ENCODE results near the gene CLDN22.

Gene CLDN22

DNA sequence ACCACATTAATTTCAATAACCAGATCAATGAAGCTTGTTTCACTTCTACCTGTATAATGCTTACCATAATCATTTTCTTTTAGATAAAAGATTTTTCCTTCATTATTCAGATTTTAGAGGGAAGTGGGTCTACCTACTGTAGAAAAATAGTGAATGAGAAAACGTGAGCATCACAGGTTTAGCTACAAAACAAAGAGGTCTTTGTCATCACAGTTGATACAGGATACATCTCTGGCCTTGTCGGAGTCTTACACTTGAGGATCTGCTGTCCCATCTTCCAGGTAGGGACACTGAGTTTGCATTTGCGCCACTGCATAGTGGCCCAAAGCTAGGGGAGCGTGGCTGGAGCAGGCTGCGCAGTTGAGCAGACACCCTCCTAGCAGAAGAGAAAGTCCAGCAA, 1.4 kb upstream of the CLDN22 start:
- no peak for DNase-seq (ENCODE audit: low read depth)

- DNase-seq (ENCODE audit: low read depth), result no peak
These were observed 1.0 kb upstream of the CLDN22 start for GRCh38 chr4:183321079-183321478.

GRCh38 chr4:183318656-183319055, 1.4 kb downstream of the CLDN22 start:
- no peak for DNase-seq (ENCODE audit: low read depth)

- no peak for DNase-seq (ENCODE audit: low read depth)
These were observed 5.3 kb downstream of the CLDN22 start for GRCh38 chr4:183314806-183315205.

DNA sequence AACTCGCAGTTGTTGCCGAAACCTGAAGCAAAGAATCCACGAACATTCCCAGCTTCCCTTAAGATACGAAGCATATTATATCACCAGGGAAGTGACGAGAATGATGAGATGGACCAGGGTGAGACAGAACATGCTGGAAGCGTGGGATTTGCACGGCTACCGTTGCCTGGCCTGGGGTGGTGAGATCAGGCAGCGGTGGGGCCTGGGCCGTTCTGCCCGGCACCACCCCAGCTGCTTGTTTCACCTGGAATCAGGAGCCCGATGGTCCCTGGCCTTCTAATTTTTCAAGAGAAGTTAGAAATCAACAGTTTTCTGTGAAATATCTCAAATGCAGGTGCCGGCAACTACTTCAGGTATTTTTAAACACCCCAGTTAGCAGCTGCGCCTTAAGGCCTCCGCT, 5.7 kb downstream of the CLDN22 start:
- no peak for DNase-seq (ENCODE audit: low read depth)

- DNase-seq (ENCODE audit: low read depth), result no peak
These were observed 7.2 kb downstream of the CLDN22 start for GRCh38 chr4:183312841-183313240.

DNA sequence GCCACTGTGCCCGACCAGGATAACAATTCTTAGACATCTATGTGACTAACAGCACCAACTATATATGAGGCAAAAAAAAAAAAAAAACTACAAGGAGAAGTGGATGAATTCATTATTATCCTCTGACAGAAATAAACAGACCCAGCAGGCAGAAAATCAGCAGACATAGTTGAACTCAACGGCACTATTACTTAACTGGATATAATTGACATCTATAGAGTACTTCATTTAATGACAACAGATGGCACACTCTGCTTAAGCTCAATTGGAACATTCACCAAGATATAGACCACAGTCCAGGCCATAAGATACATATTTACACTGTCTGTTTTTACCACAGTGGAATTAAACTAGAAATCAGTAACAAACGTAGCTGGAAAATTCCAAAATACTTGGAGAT, 13.3 kb downstream of the CLDN22 start:
- no peak for DNase-seq (ENCODE audit: low read depth)

GRCh38 chr4:183304538-183304937, 15.5 kb downstream of the CLDN22 start:
- no peak for DNase-seq (ENCODE audit: low read depth)

- no peak for DNase-seq (ENCODE audit: low read depth)
These were observed 16.0 kb downstream of the CLDN22 start for GRCh38 chr4:183304067-183304466.

- DNase-seq (ENCODE audit: low read depth), result no peak
These were observed 16.8 kb downstream of the CLDN22 start for GRCh38 chr4:183303301-183303700.

GRCh38 chr4:183300655-183301054, 19.4 kb downstream of the CLDN22 start:
- DNase-seq (ENCODE audit: low read depth), result no peak

DNA sequence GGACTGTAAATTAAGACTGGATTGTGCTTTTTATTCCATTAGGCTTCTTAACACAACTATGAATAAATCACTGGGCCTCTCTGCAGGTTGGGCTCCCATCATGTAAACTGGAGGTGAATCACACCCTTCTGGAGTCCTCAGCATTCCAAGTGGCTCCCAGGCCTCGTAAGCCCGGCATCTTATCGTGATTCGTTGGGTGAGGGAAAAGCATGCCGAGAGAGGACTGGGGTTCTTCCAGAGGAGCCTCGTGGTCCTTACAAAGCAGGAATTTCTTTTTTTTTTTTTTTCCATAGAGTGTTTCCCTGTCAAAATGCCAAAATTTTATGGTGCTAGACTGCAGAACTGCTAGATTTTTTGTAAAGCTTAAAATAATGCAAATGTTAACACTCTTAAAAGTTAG, 20.0 kb downstream of the CLDN22 start:
- no peak for DNase-seq (ENCODE audit: low read depth)

GRCh38 chr4:183299464-183299863, 20.6 kb downstream of the CLDN22 start:
- no peak for DNase-seq (ENCODE audit: low read depth)

DNA sequence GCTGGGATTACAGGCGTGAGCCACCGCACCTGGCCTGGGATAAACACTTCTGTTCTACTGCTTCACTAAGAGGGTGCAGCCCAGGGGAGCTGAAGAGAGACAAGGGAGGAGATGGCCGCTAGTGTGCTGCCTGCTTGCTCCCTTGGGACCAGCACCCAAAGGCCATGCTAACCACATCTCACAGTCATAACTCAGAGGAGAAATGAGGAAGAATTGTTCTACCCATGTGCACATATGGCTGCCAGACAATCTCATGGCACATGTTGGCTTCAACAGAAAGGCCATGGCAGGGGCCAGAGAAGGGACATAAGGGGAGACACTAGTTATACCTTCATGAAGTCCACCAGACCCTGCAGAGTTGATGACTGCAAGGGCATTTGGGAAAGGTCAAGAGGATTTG, 22.4 kb downstream of the CLDN22 start:
- DNase-seq (ENCODE audit: low read depth), result no peak

DNA sequence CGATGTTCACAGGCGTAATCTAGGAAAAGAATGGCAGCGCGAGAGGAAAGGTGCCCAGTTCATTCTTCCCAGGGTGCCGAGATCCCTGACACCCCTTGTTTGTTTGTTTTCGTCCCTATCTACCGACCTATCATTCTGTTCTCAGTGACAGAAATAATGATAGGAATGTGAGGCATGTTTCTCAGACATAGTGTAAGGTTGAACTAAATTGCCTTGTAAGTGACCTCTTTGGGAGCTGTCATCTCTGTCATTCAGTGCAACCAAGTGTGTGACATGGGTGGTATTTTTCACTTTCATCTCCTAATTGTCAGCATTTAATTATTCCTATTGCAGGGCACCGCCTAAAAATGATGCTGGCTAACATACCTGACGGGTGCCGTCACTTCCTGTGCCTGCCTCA, 24.4 kb downstream of the CLDN22 start:
- no peak for DNase-seq (ENCODE audit: low read depth)

DNA sequence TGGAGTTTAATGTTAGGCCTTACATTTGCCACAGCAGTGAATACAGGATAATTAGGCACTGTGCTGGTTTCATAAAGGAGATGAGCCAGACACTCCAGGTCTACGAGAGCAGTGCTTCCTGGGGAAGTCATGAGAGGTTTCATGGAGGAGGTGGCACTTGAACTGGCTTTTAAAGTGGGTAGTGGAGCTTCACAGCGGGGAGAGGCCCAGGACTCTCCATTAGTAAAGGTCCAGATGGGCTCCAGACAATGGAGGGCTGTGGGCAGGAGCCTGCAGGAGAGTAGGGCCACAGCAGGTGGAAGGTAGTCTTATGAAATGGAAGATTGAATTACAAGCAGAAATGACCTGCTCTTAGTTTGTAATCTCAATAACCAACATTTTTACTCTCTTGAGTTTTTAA, 29.0 kb downstream of the CLDN22 start:
- no peak for DNase-seq (ENCODE audit: low read depth)

GRCh38 chr4:183289688-183290087, 30.4 kb downstream of the CLDN22 start:
- no peak for DNase-seq (ENCODE audit: low read depth)

GRCh38 chr4:183288955-183289354, 31.1 kb downstream of the CLDN22 start:
- no peak for DNase-seq (ENCODE audit: low read depth)

- DNase-seq (ENCODE audit: low read depth), result no peak
These were observed 32.4 kb downstream of the CLDN22 start for GRCh38 chr4:183287677-183288076.

DNA sequence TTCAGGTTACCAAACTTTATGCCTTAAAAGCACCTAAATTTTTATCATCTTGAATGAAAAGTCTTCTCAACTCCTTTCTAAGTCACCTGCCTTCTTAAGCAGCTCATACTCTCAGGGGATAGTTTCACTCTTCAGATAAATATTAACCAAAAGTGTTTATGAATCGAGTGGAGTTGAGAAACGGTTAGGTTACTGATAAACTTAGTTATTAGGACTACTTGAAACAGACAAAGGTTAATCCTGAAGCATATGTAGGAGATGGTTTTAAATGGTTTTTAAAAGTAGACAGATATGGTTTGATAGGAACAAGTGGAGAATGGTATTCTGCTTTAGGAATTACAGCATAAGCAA, 32.8 kb downstream of the CLDN22 start:
- no peak for DNase-seq (ENCODE audit: low read depth)

GRCh38 chr4:183286590-183287308, 33.3 kb downstream of the CLDN22 start:
- DNase-seq (ENCODE audit: low read depth), result no peak

DNA sequence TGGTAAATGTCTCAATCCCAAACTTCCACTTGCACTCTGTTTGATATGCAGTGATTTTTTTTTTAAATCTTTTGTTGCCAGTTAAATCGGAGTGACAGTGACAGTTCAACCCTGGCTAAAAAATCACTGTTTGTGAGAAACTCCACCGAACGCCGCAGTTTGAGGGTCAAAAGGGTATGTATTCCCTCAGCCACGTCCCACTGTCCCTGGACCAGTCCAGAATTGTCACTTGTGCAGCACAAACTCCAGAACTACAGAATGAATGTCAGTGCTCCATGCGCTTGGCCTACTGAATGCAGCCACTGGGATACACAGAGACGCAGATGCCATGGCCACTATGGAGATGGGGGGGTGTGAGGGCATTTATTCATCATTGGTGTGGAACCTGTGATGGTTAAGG, 34.2 kb downstream of the CLDN22 start:
- no peak for DNase-seq (ENCODE audit: low read depth)

- DNase-seq (ENCODE audit: low read depth), result no peak
These were observed 35.1 kb downstream of the CLDN22 start for GRCh38 chr4:183284965-183285364.

DNA sequence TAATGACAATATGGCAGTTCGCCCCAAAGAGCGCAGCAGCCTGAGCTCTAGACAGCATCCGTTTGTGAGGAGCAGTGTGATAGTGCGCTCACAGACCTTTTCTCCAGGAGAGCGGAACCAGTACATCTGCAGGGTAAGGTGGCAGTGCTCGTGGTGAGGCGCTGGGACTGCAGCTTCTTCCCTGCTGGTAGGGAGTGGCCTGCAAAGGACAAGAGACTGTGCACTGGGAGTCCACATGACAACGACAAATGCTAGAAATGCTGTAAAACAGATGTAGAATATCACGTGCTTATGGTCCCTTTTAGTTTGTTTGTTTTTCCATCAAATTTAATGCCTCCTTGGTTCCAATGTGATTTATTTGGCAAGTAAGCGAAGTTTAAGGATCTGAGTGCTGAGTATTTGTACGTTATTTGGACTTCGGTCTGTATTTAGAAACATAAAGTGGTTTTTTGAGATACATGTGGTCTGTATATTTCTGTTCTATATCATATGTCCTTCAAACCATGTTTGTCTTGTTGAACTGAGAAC, 35.8 kb downstream of the CLDN22 start:
- no peak for DNase-seq (ENCODE audit: low read depth)

All from T follicular helper cell (primary cell).